H9 (cell line): ENCODE results near the gene ARHGDIA. TPM values are rescaled to one million over a fixed set of nuclear protein-coding genes. Genes with fewer than 3 reads are reported as not detected.

Source experiments
- DNase-seq: peaks from one replicate; pipeline ENCODE4 v3.0.0-alpha.2; 2017
- H2AFZ ChIP-seq: one replicate; pipeline ENCODE4 v1.6.1; 2013; ENCODE audit warnings: mild to moderate bottlenecking, low read length, control low read depth, moderate library complexity
- H2AK5ac ChIP-seq: 2 replicates; pipeline ENCODE4 v1.6.1; 2013; ENCODE audit warnings: low read length, control low read depth, mixed read lengths; ENCODE audit not compliant: insufficient read length
- H2BK120ac ChIP-seq: one replicate; pipeline ENCODE4 v1.6.1; 2013; ENCODE audit warnings: low read depth, mild to moderate bottlenecking, low read length, control low read depth, inconsistent platforms; ENCODE audit not compliant: poor library complexity, severe bottlenecking
- H2BK12ac ChIP-seq: 2 replicates; pipeline ENCODE4 v1.6.1; 2013; ENCODE audit warnings: low read length, control low read depth, mixed read lengths, low read depth; ENCODE audit not compliant: insufficient read length
- H2BK15ac ChIP-seq: 2 replicates; pipeline ENCODE4 v1.6.1; 2013; ENCODE audit warnings: low read depth, low read length, control low read depth
- H2BK20ac ChIP-seq: one replicate; pipeline ENCODE4 v1.6.1; 2013; ENCODE audit warnings: low read depth, mild to moderate bottlenecking, low read length, control low read depth, inconsistent platforms; ENCODE audit not compliant: poor library complexity, severe bottlenecking
- H2BK5ac ChIP-seq: 2 replicates; pipeline ENCODE4 v1.6.1; 2013; ENCODE audit warnings: low read length, control low read depth, mixed read lengths; ENCODE audit not compliant: insufficient read length
- H3K14ac ChIP-seq: 2 replicates; pipeline ENCODE4 v1.6.1; 2013; ENCODE audit warnings: low read length, control low read depth; ENCODE audit not compliant: insufficient read depth
- H3K18ac ChIP-seq: 2 replicates; pipeline ENCODE4 v1.6.1; 2013; ENCODE audit warnings: low read depth, mild to moderate bottlenecking, mixed read lengths, low read length, control low read depth; ENCODE audit not compliant: insufficient read length
- H3K23ac ChIP-seq: 2 replicates; pipeline ENCODE4 v1.6.1; 2013; ENCODE audit warnings: low read length, control low read depth, mixed read lengths, low read depth; ENCODE audit not compliant: insufficient read length
- H3K23me2 ChIP-seq: 2 replicates; pipeline ENCODE4 v1.6.1; 2013; ENCODE audit warnings: low read depth, mild to moderate bottlenecking, mixed read lengths, low read length, control low read depth; ENCODE audit not compliant: insufficient read length, poor library complexity, severe bottlenecking
- H3K27ac ChIP-seq: 2 replicates; pipeline ENCODE4 v1.5.1; 2013; ENCODE audit warnings: low read length, control low read depth, mixed read lengths, low read depth; ENCODE audit not compliant: insufficient read length
- H3K27me3 ChIP-seq: 2 replicates; pipeline ENCODE4 v1.6.1; 2013; ENCODE audit warnings: low read length, control low read depth, inconsistent platforms; ENCODE audit not compliant: insufficient read depth
- H3K4ac ChIP-seq: 2 replicates; pipeline ENCODE4 v1.6.1; 2013; ENCODE audit warnings: low read depth, mild to moderate bottlenecking, control low read depth, inconsistent platforms, low read length, moderate library complexity
- H3K4me1 ChIP-seq: 2 replicates; pipeline ENCODE4 v1.6.1; 2013; ENCODE audit warnings: low read length, control low read depth, inconsistent platforms; ENCODE audit not compliant: insufficient read depth
- H3K4me2 ChIP-seq: 2 replicates; pipeline ENCODE4 v1.6.1; 2013; ENCODE audit warnings: low read length, control low read depth, mixed read lengths; ENCODE audit not compliant: insufficient read length, insufficient read depth
- H3K56ac ChIP-seq: 2 replicates; pipeline ENCODE4 v1.6.1; 2013; ENCODE audit warnings: low read depth, mild to moderate bottlenecking, mixed read lengths, low read length, control low read depth; ENCODE audit not compliant: insufficient read length
- H3K79me1 ChIP-seq: 2 replicates; pipeline ENCODE4 v1.6.1; 2013; ENCODE audit warnings: low read depth, mild to moderate bottlenecking, moderate library complexity, low read length, control low read depth, inconsistent platforms; ENCODE audit not compliant: insufficient read depth, poor library complexity, severe bottlenecking
- H3K79me2 ChIP-seq: 2 replicates; pipeline ENCODE4 v1.6.1; 2013; ENCODE audit warnings: low read length, control low read depth, inconsistent platforms; ENCODE audit not compliant: insufficient read depth
- H3K9ac ChIP-seq: 2 replicates; pipeline ENCODE4 v1.6.1; 2013; ENCODE audit warnings: low read length, control low read depth, mixed read lengths; ENCODE audit not compliant: insufficient read length; ENCODE audit errors: extremely low read depth
- H3K9me3 ChIP-seq: one replicate; pipeline ENCODE4 v1.6.1; 2013; ENCODE audit warnings: low read depth, low read length, inconsistent platforms; ENCODE audit not compliant: control insufficient read depth
- H3T11ph ChIP-seq: one replicate; pipeline ENCODE4 v1.6.1; 2013; ENCODE audit warnings: mild to moderate bottlenecking, low read length, control low read depth, inconsistent platforms
- H4K20me1 ChIP-seq: one replicate; pipeline ENCODE4 v1.6.1; 2013; ENCODE audit not compliant: control insufficient read depth, insufficient read length, insufficient read depth
- H4K5ac ChIP-seq: 2 replicates; pipeline ENCODE4 v1.6.1; 2013; ENCODE audit warnings: low read depth, mild to moderate bottlenecking, mixed read lengths, low read length, control low read depth; ENCODE audit not compliant: insufficient read length
- H4K8ac ChIP-seq: replicated peaks from 2 replicates; pipeline ENCODE4 v1.6.1; 2013; ENCODE audit warnings: low read length, control low read depth, mixed read lengths, low read depth; ENCODE audit not compliant: insufficient read length
- H4K91ac ChIP-seq: 2 replicates; pipeline ENCODE4 v1.6.1; 2013; ENCODE audit warnings: low read depth, mild to moderate bottlenecking, moderate library complexity, mixed read lengths, low read length, control low read depth; ENCODE audit not compliant: insufficient read length
- H3K27ac Mint-ChIP-seq, 3 experiments: 2 replicates in 2 of 3; 3 replicates in 1 of 3; pipeline ENCODE4 v1.8.0; 2020 to 2021; ENCODE audit warnings: mixed read lengths in 3 of 3, mild to moderate bottlenecking in 1 of 3, moderate library complexity in 1 of 3
- H3K27me3 Mint-ChIP-seq: 2 replicates; pipeline ENCODE4 v1.8.0; 2021; ENCODE audit warnings: low read depth, mild to moderate bottlenecking, moderate library complexity, mixed read lengths
- H3K36me3 Mint-ChIP-seq, 3 experiments: 2 replicates in 2 of 3; 3 replicates in 1 of 3; pipeline ENCODE4 v1.8.0; 2020 to 2021; ENCODE audit warnings: low read depth in 3 of 3, mixed read lengths in 3 of 3; ENCODE audit not compliant: insufficient read depth in 1 of 3
- H3K4me1 Mint-ChIP-seq, 2 experiments: 2 replicates each; pipeline ENCODE4 v1.8.0; 2020; ENCODE audit warnings: mixed read lengths in 2 of 2
- H3K4me3 Mint-ChIP-seq, 2 experiments: 2 replicates in 1 of 2; 3 replicates in 1 of 2; pipeline ENCODE4 v1.8.0; 2020 to 2021; ENCODE audit warnings: mild to moderate bottlenecking in 2 of 2, mixed read lengths in 2 of 2, moderate library complexity in 1 of 2
- H3K9me3 Mint-ChIP-seq, 2 experiments: 2 replicates in 1 of 2; 3 replicates in 1 of 2; pipeline ENCODE4 v1.8.0; 2020; ENCODE audit warnings: mild to moderate bottlenecking in 2 of 2, mixed read lengths in 2 of 2, moderate library complexity in 1 of 2
- WGBS: extraction: QIAGEN DNeasy Blood & Tissue Kit; methylation state at CpG from one replicate; pipeline ENCODE4 v1.1.7; 2013; ENCODE audit warnings: missing lambda C conversion rate, low lambda C conversion rate, mixed read lengths; ENCODE audit not compliant: insufficient read length; ENCODE audit errors: extremely low coverage; 5-methylcytosine and 5-hydroxymethylcytosine counted together
- total RNA-seq: library from RNA; stranded (reverse); gene quantifications from 2 replicates; pipeline ENCODE4 v1.2.1, GENCODE V29; 2021
- TF ChIP-seq, protein P1 (sequence below): fragments of 200-600 bp; sonication (generic); conservative IDR thresholded peaks from 3 replicates; pipeline ENCODE4 v1.8.0; 2021; ENCODE audit warnings: antibody characterized with exemption, mild to moderate bottlenecking

Gene ARHGDIA
- total RNA-seq, 1 experiment from 2014 or later, result 247 TPM

- TF ChIP-seq, protein P1, sequence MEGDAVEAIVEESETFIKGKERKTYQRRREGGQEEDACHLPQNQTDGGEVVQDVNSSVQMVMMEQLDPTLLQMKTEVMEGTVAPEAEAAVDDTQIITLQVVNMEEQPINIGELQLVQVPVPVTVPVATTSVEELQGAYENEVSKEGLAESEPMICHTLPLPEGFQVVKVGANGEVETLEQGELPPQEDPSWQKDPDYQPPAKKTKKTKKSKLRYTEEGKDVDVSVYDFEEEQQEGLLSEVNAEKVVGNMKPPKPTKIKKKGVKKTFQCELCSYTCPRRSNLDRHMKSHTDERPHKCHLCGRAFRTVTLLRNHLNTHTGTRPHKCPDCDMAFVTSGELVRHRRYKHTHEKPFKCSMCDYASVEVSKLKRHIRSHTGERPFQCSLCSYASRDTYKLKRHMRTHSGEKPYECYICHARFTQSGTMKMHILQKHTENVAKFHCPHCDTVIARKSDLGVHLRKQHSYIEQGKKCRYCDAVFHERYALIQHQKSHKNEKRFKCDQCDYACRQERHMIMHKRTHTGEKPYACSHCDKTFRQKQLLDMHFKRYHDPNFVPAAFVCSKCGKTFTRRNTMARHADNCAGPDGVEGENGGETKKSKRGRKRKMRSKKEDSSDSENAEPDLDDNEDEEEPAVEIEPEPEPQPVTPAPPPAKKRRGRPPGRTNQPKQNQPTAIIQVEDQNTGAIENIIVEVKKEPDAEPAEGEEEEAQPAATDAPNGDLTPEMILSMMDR, result no peak
- H2BK15ac ChIP-seq, result no peak overlapping the region
Observed at GRCh38 chr17:81842378-81842724, 28.8 kb downstream of the ARHGDIA start.

More at GRCh38 chr17:81842378-81842724, 28.8 kb downstream of the ARHGDIA start:
- Histone ChIP-seq H3K14ac (no peak overlapping the region), H2BK120ac (no peak overlapping the region), H3K27ac (no peak overlapping the region), H4K5ac (no peak overlapping the region), H4K91ac (no peak overlapping the region), H3K4me1 (no peaks in the 10 kb centered on the region), H2BK5ac (no peak overlapping the region), H2BK12ac (no peak overlapping the region), H3K18ac (no peak overlapping the region), H3K23ac (no peak overlapping the region), H3T11ph (no peak overlapping the region), H2BK20ac (no peak overlapping the region), H3K56ac (no peak overlapping the region), H3K4me2 (no peak overlapping the region), H3K4ac (no peak overlapping the region), H3K9me3 (no peaks in the 10 kb centered on the region), H3K79me1 (no peaks in the 10 kb centered on the region), H3K9ac (no peak overlapping the region), H2AK5ac (no peak overlapping the region), H2AFZ (no peak overlapping the region), H4K20me1 (no peaks in the 10 kb centered on the region), H3K79me2 (peaks cover 2% of the 10 kb centered on the region; the same call in 1 of the 2 replicates), H4K8ac (no peak overlapping the region), H3K23me2 (no peaks in the 10 kb centered on the region), H3K27me3 (no peaks in the 10 kb centered on the region)
- no peak overlapping the region for H3K4me3 Mint-ChIP-seq
- H3K27ac Mint-ChIP-seq, result 0 out of 7 replicates have a peak overlapping the region, but pooled peaks of 1 of the 3 experiments have one; percentile 34
- WGBS, result no CpG with 5 or more reads among the region's 11 CpGs
- H3K36me3 Mint-ChIP-seq, result peaks cover 17 to 46% (median 38%) of the 10 kb centered on the region in 3 experiments; a peak in 6 of 7 replicates
- no peaks in the 10 kb centered on the region for H3K9me3 Mint-ChIP-seq
- no peaks in the 10 kb centered on the region for H3K27me3 Mint-ChIP-seq
- no peak for DNase-seq
- H3K4me1 Mint-ChIP-seq, result peaks cover 5 to 6% of the 10 kb centered on the region in 2 experiments; a peak in 3 of 4 replicates
